NT2/D1 (cell line): Measurements from ENCODE around the gene GLCE.

Source experiments
- DNase-seq: peaks from one replicate; pipeline ENCODE4 v3.0.0-alpha.2; 2011; ENCODE audit warnings: low read depth, low spot score
- H3K27me3 ChIP-seq: 2 replicates; pipeline ENCODE4 v1.6.0; 2011; ENCODE audit warnings: mild to moderate bottlenecking; ENCODE audit not compliant: insufficient read length, insufficient read depth
- H3K36me3 ChIP-seq: 2 replicates; pipeline ENCODE4 v1.6.1; 2011; ENCODE audit warnings: mild to moderate bottlenecking, low read length, mixed read lengths; ENCODE audit not compliant: insufficient read depth, insufficient read length
- H3K4me1 ChIP-seq: 2 replicates; pipeline ENCODE4 v1.5.1; 2011; ENCODE audit not compliant: insufficient read depth, insufficient read length
- H3K4me3 ChIP-seq: 2 replicates; pipeline ENCODE4 v1.5.1; 2011; ENCODE audit warnings: low read depth; ENCODE audit not compliant: insufficient read length
- H3K9ac ChIP-seq: 2 replicates; pipeline ENCODE4 v1.6.0; 2011; ENCODE audit warnings: low read depth; ENCODE audit not compliant: insufficient read length
- H3K9me3 ChIP-seq: 2 replicates; pipeline ENCODE4 v1.5.1; 2011; ENCODE audit warnings: mild to moderate bottlenecking, low read length; ENCODE audit not compliant: insufficient read depth
- SUZ12 ChIP-seq: IDR thresholded peaks from 2 replicates; pipeline ENCODE4 v1.6.1; 2011; ENCODE audit not compliant: insufficient read length, insufficient read depth; ENCODE audit errors: extremely low read depth
- YY1 ChIP-seq: IDR thresholded peaks from 2 replicates; pipeline ENCODE4 v1.6.1; 2011; ENCODE audit not compliant: insufficient read length, insufficient read depth
- ZNF274 ChIP-seq: IDR thresholded peaks from 2 replicates; pipeline ENCODE4 v1.6.1; 2011; ENCODE audit warnings: mild to moderate bottlenecking, low read depth, low read length

The GLCE gene

DNA sequence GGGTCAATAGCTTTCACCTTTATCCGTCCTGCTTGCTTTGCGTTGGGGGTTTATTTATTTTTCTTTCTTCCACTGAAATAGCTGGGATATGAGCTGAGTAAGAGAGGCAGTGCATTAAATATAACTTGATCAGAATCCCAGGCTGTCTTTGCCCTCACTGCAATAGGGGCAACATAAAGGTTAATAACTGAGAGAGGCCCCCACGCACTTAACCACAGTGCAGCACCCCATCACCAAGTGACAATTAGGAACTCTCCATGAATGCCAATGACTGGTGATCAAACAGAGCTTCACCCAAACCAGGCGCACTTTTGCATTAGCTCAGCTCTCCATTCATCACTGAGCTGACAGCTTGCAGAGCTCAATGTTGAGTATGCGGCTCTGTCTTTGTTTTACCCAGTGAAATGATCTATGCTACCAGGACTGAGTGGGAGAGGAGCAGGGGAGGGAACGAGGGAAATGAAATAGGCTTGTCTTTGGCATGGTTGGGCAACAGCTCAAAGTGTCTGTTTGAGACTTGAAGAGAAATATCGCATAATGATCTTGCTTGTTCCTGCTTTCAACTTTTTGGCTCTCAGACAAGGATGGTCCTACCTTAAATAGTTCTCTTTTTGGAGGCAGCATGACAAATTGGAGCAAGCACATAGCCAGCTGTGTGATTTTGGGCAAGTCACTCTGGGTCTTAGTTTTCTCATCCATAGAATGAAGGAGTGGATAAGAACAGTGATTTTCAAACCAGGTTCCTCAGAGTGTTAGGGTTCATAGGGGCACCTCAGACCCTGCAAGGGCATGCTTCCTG is 14.5 kb upstream of the GLCE start:
- Histone ChIP-seq H3K36me3 (no peaks in the 10 kb centered on the region), H3K27me3 (peaks cover 9% of the 10 kb centered on the region), H3K4me3 (no peak overlapping the region), H3K9ac (no peak overlapping the region), H3K9me3 (no peaks in the 10 kb centered on the region), H3K4me1 (no peaks in the 10 kb centered on the region)
- TF ChIP-seq YY1, result no peak
- no peak for TF ChIP-seq ZNF274
- TF ChIP-seq SUZ12, result no peak
- no peak for DNase-seq

DNA sequence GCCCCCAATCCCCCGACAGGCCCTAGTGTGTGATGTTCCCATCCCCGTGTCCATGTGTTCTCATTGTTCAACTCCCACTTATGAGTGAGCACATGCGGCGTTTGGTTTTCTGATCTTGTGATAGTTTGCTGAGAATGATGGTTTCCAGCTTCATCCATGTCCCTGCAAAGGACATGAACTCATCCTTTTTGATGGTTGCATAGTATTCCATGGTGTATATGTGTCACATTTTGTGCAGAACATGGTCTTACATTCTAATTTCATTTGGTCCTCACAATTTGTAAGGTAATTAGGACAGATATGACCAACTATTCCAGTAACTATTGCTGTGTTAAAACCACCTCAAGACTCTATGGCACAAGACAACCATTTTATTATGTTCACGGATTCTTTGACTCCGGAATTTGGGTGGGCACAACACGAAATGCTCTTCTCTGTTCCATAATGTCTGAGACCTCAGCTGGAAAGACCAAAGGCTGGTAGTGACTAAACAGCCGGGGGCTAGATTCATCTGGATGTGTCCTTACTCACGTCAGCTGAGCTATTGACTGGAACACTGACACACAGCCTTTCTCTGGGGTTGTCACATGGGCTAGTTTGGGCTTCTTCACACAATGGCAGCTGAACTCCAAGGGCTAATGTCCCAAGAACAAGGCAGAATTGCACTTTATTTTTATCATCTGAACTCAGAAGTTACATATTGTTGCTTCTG is 13.6 kb upstream of the GLCE start:
- DNase-seq, result no peak
- no peak overlapping the region for H3K9ac ChIP-seq
- no peaks in the 10 kb centered on the region for H3K4me1 ChIP-seq
- no peak for TF ChIP-seq ZNF274
- no peak for TF ChIP-seq SUZ12
- no peak for TF ChIP-seq YY1
- H3K27me3 ChIP-seq, result peaks cover 9% of the 10 kb centered on the region
- H3K9me3 ChIP-seq, result no peaks in the 10 kb centered on the region
- H3K4me3 ChIP-seq, result no peak overlapping the region
- H3K36me3 ChIP-seq, result no peaks in the 10 kb centered on the region

DNA sequence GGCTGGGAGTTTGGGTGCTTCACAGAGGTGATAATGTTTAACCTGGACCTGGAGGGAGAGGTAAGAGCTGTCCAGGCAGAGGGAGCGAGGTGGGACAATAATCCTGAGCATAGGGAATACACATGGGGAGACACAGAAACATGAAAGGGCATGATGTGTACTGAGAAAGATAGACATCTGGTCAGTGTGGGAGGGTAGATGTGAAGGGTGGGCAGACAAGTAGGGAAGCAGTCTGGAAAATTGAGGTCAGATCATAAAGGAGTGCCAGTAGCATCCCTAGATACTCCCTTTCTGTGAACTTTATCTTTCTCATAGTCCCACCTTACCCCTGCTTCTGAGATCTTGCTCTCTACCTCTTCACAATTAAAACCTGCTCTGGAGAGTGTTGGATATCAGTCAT is 12.0 kb upstream of the GLCE start:
- Histone ChIP-seq H3K4me3 (no peak overlapping the region), H3K9me3 (no peaks in the 10 kb centered on the region), H3K27me3 (peaks cover 9% of the 10 kb centered on the region), H3K9ac (no peak overlapping the region), H3K4me1 (no peaks in the 10 kb centered on the region), H3K36me3 (no peaks in the 10 kb centered on the region)
- DNase-seq, result no peak
- TF ChIP-seq SUZ12 (no peak), YY1 (no peak), ZNF274 (no peak)

DNA sequence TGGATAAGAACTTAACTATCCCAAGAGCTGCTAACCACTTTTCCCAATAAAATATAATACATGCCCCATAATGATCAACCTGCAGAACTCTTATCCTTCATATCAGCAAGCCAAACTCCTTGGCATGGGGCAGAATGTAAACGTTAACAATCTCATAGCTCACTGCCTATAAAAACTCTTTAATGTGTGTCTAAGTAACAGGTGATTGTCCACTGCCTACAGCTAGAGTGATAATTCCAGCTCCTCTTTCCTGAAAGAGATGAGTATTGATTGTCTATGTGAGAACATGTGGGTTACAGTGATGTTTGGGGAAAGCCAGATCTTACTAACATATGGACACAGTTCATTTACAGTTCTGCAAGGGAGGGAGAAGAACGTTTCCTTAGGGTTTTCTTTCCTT is 11.3 kb upstream of the GLCE start:
- Histone ChIP-seq H3K9ac (no peak overlapping the region), H3K36me3 (no peaks in the 10 kb centered on the region), H3K4me1 (no peaks in the 10 kb centered on the region), H3K9me3 (no peaks in the 10 kb centered on the region), H3K4me3 (no peak overlapping the region), H3K27me3 (peaks cover 9% of the 10 kb centered on the region)
- TF ChIP-seq SUZ12 (no peak), ZNF274 (no peak), YY1 (no peak)
- no peak for DNase-seq

DNA sequence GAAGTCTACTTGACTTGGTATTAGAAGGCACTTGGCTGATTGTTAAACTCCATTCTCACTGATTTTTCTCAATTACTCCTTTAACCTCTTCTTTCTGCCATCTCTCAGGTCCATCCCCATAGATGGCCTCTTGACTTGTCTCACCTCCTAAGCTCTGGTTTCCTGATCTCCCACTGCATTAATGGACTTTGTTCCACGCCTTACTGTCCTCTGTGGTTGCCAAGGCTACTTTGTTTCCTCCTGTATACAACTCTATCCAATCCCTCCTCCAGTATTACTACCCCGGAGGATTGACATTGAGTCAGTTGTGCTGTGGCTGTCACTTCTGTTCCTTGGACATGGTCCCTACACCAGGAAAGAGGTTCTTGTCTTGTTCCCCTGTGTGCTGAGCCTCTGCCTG is 10.6 kb upstream of the GLCE start:
- no peaks in the 10 kb centered on the region for H3K4me1 ChIP-seq
- no peak overlapping the region for H3K9ac ChIP-seq
- H3K9me3 ChIP-seq, result no peaks in the 10 kb centered on the region
- DNase-seq, result no peak
- peaks cover 9% of the 10 kb centered on the region for H3K27me3 ChIP-seq
- TF ChIP-seq YY1 (no peak), ZNF274 (no peak), SUZ12 (no peak)
- H3K36me3 ChIP-seq, result no peaks in the 10 kb centered on the region
- no peak overlapping the region for H3K4me3 ChIP-seq

DNA sequence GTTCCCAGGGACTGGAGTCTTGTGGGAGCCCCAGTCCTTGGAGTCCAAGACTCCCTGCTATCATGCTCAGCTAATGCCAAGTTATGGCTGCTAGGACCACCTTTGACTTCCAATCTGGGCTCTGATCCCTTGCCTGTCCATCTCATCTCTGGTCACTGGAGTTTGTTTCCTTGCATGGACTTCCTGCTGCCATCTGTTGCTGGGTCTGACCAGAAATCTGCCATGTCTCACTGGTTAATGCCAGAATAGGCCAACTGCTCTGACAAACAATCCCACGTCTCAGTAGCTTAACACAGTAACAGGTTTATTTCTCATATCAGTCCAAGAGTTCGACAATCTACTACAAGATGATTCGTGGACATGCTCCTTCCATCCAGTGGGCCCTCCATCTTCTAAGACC is 10.1 kb upstream of the GLCE start:
- Histone ChIP-seq H3K27me3 (peaks cover 9% of the 10 kb centered on the region), H3K9ac (no peak overlapping the region), H3K36me3 (no peaks in the 10 kb centered on the region), H3K4me1 (no peaks in the 10 kb centered on the region), H3K9me3 (no peaks in the 10 kb centered on the region), H3K4me3 (no peak overlapping the region)
- no peak for DNase-seq
- no peak for TF ChIP-seq SUZ12
- TF ChIP-seq ZNF274, result no peak
- no peak for TF ChIP-seq YY1

DNA sequence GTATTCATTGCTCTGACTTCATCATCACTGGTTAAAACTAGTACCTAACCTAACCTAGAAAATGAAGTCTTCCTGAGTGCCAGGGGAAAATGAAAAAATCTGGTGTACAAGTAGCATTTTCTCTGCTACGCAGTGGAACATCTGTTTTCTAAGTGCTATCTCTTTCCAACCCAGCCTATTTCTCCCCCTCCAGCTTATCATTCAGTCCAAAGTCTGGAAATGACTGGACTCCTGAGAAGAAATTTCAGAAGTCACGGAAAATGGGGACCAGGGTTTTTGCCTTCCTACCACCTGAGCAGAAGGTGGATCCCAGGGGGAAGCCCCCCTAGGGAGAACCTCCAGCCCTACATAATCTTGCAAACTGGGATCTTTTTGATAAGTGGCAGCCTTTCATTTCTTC is 9.6 kb upstream of the GLCE start:
- TF ChIP-seq YY1 (no peak), ZNF274 (no peak), SUZ12 (no peak)
- Histone ChIP-seq H3K27me3 (peaks cover 9% of the 10 kb centered on the region), H3K36me3 (no peaks in the 10 kb centered on the region), H3K9ac (no peak overlapping the region), H3K9me3 (no peaks in the 10 kb centered on the region), H3K4me3 (no peak overlapping the region), H3K4me1 (no peaks in the 10 kb centered on the region)
- no peak for DNase-seq
